ENCODE data around the gene INPP4A. TPM values are rescaled to one million over a fixed set of nuclear protein-coding genes. Genes with fewer than 3 reads are reported as not detected.
A peak's percentile ranks its signal among the peaks of the same experiment; 100 is the strongest.

INPP4A gene
- total and polyA plus RNA-seq, 8 donors, result 4.0 to 13.4 (median 7.3) TPM

DNA sequence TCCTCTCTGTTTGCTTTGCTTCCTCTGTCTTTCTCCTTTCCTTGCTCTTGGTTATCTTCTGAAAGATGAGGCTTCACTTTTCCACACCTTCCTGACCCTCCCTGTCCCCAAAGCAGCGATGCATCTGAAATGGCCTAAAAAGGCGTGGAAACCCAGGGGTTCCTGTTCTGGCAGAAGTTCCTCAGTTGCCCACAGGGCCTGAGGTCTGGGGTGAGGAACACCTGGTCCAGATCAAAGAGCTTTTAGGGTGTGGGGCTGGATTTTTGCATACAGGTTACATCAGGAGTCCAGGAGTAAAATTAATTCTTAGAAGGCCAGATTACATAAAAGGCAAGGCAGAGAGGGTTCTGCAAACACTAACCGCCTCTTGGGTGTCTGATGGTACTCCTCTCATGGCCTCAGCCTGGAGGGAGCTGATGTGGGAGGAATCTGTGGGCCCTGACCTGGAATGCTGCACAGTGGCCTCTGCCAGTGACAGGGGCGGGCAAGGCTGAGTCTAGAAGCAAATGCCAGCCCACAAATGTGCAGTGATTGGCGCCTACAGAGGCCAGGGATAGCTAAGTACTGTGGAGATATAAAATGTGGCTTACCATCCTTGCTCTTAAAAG is 41.8 kb downstream of the INPP4A start:
- DNase-seq (peak in 1 of 6 donors; percentile 27), FAIRE-seq (no peak), ATAC-seq (peak in 1 of 4 donors; percentile 14)
- 76 to 83% methylated on average over 5 of the region's 5 CpGs for WGBS, 2 donors
- H3K27ac ChIP-seq, result no peak overlapping the region
- H3K36me3 ChIP-seq, result no peaks in the 10 kb centered on the region
- H3K27me3 ChIP-seq, result no peaks in the 10 kb centered on the region
- H3K4me1 ChIP-seq, result peaks cover 5 to 13% (median 7%) of the 10 kb centered on the region in 3 donors
- TF ChIP-seq, protein P1, sequence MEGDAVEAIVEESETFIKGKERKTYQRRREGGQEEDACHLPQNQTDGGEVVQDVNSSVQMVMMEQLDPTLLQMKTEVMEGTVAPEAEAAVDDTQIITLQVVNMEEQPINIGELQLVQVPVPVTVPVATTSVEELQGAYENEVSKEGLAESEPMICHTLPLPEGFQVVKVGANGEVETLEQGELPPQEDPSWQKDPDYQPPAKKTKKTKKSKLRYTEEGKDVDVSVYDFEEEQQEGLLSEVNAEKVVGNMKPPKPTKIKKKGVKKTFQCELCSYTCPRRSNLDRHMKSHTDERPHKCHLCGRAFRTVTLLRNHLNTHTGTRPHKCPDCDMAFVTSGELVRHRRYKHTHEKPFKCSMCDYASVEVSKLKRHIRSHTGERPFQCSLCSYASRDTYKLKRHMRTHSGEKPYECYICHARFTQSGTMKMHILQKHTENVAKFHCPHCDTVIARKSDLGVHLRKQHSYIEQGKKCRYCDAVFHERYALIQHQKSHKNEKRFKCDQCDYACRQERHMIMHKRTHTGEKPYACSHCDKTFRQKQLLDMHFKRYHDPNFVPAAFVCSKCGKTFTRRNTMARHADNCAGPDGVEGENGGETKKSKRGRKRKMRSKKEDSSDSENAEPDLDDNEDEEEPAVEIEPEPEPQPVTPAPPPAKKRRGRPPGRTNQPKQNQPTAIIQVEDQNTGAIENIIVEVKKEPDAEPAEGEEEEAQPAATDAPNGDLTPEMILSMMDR (IDR thresholded peaks at IDR 0.05), result no peak
- H3K9me3 ChIP-seq, result no peaks in the 10 kb centered on the region
- no peak overlapping the region for H3K4me3 ChIP-seq
- intact Hi-C loops (cut with DNase I), result no loop called here

DNA sequence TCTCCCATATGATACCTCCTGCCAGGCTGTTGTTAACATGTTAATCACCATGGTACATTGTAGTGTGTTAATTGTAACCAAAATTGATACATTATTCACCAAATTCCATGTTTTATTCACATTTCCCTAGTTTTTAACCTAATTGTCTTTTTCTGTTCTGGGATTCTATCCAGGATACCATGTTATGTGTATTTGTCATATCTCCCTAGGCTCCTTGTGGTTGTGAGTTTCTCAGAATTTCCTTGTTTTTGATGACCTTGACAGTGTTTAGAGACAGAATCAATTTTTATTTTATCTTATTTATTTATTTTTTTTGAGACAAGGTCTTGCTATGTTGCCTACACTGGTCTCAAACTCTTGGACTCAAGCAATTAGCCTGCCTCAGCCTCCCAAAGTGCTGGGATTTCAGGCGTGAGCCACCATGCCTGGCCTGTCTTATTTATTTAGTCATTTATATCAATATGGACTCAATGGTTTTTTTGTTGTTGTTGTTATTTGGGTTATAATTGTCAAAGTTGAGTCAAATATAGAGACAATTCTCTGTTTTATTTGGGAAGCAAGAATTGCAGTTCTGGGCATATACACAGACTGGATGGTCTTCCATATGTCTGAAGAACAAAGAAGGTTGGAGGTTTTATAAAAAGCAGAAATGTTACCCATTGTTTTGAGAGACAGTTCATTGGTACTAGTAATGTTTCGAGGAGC is 42.6 kb downstream of the INPP4A start:
- ATAC-seq (no peak), DNase-seq (no peak), FAIRE-seq (no peak)
- Histone ChIP-seq H3K4me3 (no peak overlapping the region), H3K4me1 (peaks cover 5 to 13% (median 7%) of the 10 kb centered on the region in 3 donors), H3K27me3 (no peaks in the 10 kb centered on the region), H3K27ac (no peak overlapping the region), H3K9me3 (no peaks in the 10 kb centered on the region), H3K36me3 (no peaks in the 10 kb centered on the region)
- intact Hi-C loops (cut with DNase I), result no loop called here
- WGBS, 2 donors, result 90 to 97% methylated on average over 2 of the region's 2 CpGs
- TF ChIP-seq, protein P1 (IDR thresholded peaks at IDR 0.05), result no peak

DNA sequence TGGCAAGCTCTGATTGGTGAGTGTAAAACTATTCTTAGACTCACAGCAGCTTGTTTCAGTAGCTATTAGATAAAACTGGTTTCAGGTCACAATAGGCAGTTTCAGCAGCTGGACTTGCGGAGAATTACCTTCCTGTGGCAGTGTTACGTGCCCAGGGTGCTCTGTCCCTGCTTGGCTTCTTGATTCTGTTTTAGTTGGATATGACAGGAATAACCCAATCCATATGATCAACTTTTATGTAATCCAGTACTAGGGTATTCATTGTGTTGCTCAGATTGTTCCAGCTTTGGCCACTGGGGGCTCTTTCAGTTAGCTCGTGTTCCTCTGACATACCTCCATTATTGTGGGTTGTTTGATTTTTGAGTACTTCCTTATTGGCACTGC is 43.1 kb downstream of the INPP4A start:
- intact Hi-C loops (cut with DNase I), result no loop called here
- 60 to 66% methylated on average over 3 of the region's 3 CpGs for WGBS, 2 donors
- H3K27ac ChIP-seq, result no peak overlapping the region
- H3K4me1 ChIP-seq, result peaks cover 5 to 13% (median 7%) of the 10 kb centered on the region in 3 donors
- H3K9me3 ChIP-seq, result no peaks in the 10 kb centered on the region
- H3K4me3 ChIP-seq, result no peak overlapping the region
- peak; percentile 74 to 84 (median 78) for ATAC-seq
- H3K36me3 ChIP-seq, result no peaks in the 10 kb centered on the region
- H3K27me3 ChIP-seq, result no peaks in the 10 kb centered on the region
- peak in 2 of 6 donors; percentile 43 to 47 for DNase-seq
- TF ChIP-seq, protein P1 (IDR thresholded peaks at IDR 0.05), result peak in 3 of 4 donors; percentile 12 to 51 (median 28)
- no peak for FAIRE-seq

DNA sequence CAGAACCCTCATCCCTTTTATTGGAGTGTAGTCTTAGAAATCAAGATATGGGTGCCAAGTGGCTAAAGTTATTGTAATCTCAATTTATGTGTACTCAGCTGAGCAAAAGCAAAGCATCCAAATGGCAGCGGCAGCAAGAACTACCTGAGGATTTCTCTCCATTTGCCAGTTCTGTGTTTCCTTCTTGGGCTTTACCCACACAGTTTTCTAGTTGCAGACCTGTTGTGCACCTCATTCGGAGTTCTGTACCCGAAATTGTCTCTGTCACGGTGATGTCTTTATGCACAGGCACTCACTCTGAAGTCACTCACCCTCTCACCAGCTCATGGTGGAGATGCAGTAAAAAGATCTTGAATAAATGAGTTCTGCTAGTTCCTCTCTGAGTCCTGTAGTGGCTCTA is 43.6 kb downstream of the INPP4A start:
- DNase-seq (peak in 1 of 6 donors; percentile 15), ATAC-seq (peak; percentile 6 to 51 (median 37)), FAIRE-seq (no peak)
- H3K27me3 ChIP-seq, result no peaks in the 10 kb centered on the region
- H3K27ac ChIP-seq, result no peak overlapping the region
- WGBS, 2 donors, result 55 to 75% methylated on average over 4 of the region's 4 CpGs
- TF ChIP-seq, protein P1 (IDR thresholded peaks at IDR 0.05), result no peak
- no peaks in the 10 kb centered on the region for H3K36me3 ChIP-seq
- H3K4me3 ChIP-seq, result no peak overlapping the region
- peaks cover 5 to 13% (median 7%) of the 10 kb centered on the region in 3 donors for H3K4me1 ChIP-seq
- H3K9me3 ChIP-seq, result no peaks in the 10 kb centered on the region
- intact Hi-C loops (cut with DNase I), result no loop called here

DNA sequence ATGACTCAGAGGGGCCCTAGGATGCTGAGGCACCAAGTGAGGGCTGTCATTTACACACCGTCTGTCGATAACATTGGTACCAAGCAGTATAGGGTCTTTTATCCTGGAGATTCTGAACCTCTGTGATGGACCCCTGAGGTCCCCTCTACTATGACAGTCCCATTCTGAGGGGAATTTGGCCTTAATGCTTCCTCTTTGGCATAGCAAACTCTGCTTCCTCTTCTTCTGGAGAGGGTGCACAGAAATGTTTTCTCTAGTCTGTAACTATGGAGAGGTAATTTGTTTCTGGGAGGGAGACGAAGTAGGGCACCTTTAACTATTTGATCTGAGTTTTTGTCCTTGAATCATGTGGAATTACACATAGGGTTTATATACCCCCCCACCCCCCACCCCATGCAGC is 44.8 kb downstream of the INPP4A start:
- WGBS, 2 donors, result 90% methylated on average over 3 of the region's 3 CpGs
- H3K4me3 ChIP-seq, result no peak overlapping the region
- H3K36me3 ChIP-seq, result no peaks in the 10 kb centered on the region
- FAIRE-seq (no peak), ATAC-seq (no peak), DNase-seq (no peak)
- intact Hi-C loops (cut with DNase I), result no loop called here
- no peak overlapping the region for H3K27ac ChIP-seq
- H3K9me3 ChIP-seq, result no peaks in the 10 kb centered on the region
- TF ChIP-seq, protein P1 (IDR thresholded peaks at IDR 0.05), result no peak
- H3K27me3 ChIP-seq, result no peaks in the 10 kb centered on the region
- peaks cover 5 to 13% (median 7%) of the 10 kb centered on the region in 3 donors for H3K4me1 ChIP-seq

All from pancreas (tissue), 10 donors.